PC-9 (cell line): ENCODE measurements around the gene TFB2M. TPM values are rescaled to one million over a fixed set of nuclear protein-coding genes. Genes with fewer than 3 reads are reported as not detected.

Source experiments
- BruUV-seq: library from RNA; stranded (reverse); fragments of 400-500 nt; replicated peaks from 2 replicates; lab custom pipeline; 2021; lab: Mats Ljungman, UMichigan
- CTCF ChIA-PET: fragments of 300-600 bp; sonication (Branson Sonifier 250); formaldehyde crosslinking; loops from one replicate; lab custom pipeline; 2022; ENCODE audit warnings: antibody characterized with exemption; lab: Charles Lee
- POLR2A ChIA-PET: fragments of 300-600 bp; sonication (Branson Sonifier 250); formaldehyde crosslinking; loops from one replicate; lab custom pipeline; 2022; ENCODE audit warnings: antibody characterized with exemption; ENCODE audit not compliant: unreplicated experiment; lab: Charles Lee
- DNase-seq, 2 experiments: peaks; one replicate each; pipeline versions ENCODE4 v3.0.0 to v3.0.0-alpha.2; 2015 to 2022; ENCODE audit warnings: mixed read lengths in 1 of 2
- H2AFZ ChIP-seq: fragments of 200-600 bp; sonication (generic); 2 replicates; pipeline ENCODE4 v1.8.1; 2017; ENCODE audit warnings: antibody characterized with exemption
- H3F3A ChIP-seq: fragments of 200-600 bp; sonication (generic); 2 replicates; pipeline ENCODE4 v1.8.1; 2017; ENCODE audit warnings: antibody characterized with exemption, mild to moderate bottlenecking, low read depth; ENCODE audit not compliant: insufficient read depth
- H3K27ac ChIP-seq: fragments of 200-600 bp; sonication (generic); 2 replicates; pipeline ENCODE4 v1.6.1; 2016; ENCODE audit warnings: mixed run types
- H3K27me3 ChIP-seq: fragments of 200-600 bp; sonication (generic); 2 replicates; pipeline ENCODE4 v1.6.1; 2016; ENCODE audit warnings: low read depth, mixed run types; ENCODE audit not compliant: insufficient read depth
- H3K36me3 ChIP-seq: fragments of 200-600 bp; sonication (generic); 2 replicates; pipeline ENCODE4 v1.6.1; 2016; ENCODE audit warnings: low read depth, mixed run types
- H3K4me1 ChIP-seq: fragments of 200-600 bp; sonication (generic); replicated peaks from 2 replicates; pipeline ENCODE4 v1.6.1; 2016; ENCODE audit warnings: mixed run types; ENCODE audit not compliant: insufficient read depth
- H3K4me2 ChIP-seq: fragments of 200-600 bp; sonication (generic); 2 replicates; pipeline ENCODE4 v1.6.1; 2017; ENCODE audit warnings: mixed run types
- H3K4me3 ChIP-seq: fragments of 200-600 bp; sonication (generic); 2 replicates; pipeline ENCODE4 v1.6.1; 2016; ENCODE audit warnings: mixed run types
- H3K79me2 ChIP-seq: fragments of 200-600 bp; sonication (generic); 2 replicates; pipeline ENCODE4 v1.6.1; 2017; ENCODE audit warnings: low read depth, mixed run types
- H3K9me2 ChIP-seq: fragments of 200-600 bp; sonication (generic); 2 replicates; pipeline ENCODE4 v1.8.1; 2017; ENCODE audit warnings: mild to moderate bottlenecking; ENCODE audit not compliant: insufficient read depth
- H3K9me3 ChIP-seq: fragments of 200-600 bp; sonication (generic); 2 replicates; pipeline ENCODE4 v1.8.1; 2016; ENCODE audit warnings: low read depth; ENCODE audit not compliant: insufficient read depth
- H4K20me1 ChIP-seq: fragments of 200-600 bp; sonication (generic); 2 replicates; pipeline ENCODE4 v1.8.1; 2017; ENCODE audit not compliant: insufficient read depth
- EZH2 ChIP-seq: fragments of 200-600 bp; sonication (generic); IDR thresholded peaks from 2 replicates; pipeline ENCODE4 v1.8.0; 2017; ENCODE audit warnings: antibody characterized with exemption, low read depth
- intact Hi-C: fragments of 100-400 bp; cut with micrococcal nuclease; formaldehyde crosslinking; loops from one replicate; pipeline ENCODE4 v1.10.0; 2022; ENCODE audit not compliant: unreplicated experiment
- total RNA-seq: library from RNA; stranded (reverse); gene quantifications from 2 replicates; pipeline ENCODE4 v1.2.3, GENCODE V29; 2021
- TF ChIP-seq, protein P1 (sequence below): fragments of 200-600 bp; sonication (generic); conservative IDR thresholded peaks from 2 replicates; pipeline ENCODE4 v1.6.1; 2017; ENCODE audit warnings: mixed run types, antibody characterized with exemption, mild to moderate bottlenecking, moderate library complexity

Gene TFB2M
- total RNA-seq, 1 experiment from 2014 or later = 16.2 TPM

DNA sequence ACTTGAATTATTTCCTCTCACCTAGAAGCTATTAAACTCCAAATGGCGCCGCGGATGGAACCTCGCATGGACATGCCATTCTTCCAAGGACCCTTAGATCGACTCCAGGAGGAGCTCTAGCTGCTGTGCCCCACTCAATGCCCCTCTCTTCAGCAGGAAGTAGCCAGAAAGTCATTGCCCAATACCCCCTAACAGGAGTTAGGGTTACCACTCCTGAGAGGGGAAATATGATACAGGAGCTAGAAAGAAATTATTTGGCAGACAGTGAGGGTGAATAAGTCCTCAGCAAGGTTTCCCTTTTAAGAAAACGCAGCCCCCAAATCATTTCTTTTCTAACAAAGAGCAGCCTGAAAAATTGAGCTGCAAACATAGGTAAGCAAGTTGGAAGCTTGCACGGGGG is 28.6 kb downstream of the TFB2M start:
- TF ChIP-seq, protein P1, sequence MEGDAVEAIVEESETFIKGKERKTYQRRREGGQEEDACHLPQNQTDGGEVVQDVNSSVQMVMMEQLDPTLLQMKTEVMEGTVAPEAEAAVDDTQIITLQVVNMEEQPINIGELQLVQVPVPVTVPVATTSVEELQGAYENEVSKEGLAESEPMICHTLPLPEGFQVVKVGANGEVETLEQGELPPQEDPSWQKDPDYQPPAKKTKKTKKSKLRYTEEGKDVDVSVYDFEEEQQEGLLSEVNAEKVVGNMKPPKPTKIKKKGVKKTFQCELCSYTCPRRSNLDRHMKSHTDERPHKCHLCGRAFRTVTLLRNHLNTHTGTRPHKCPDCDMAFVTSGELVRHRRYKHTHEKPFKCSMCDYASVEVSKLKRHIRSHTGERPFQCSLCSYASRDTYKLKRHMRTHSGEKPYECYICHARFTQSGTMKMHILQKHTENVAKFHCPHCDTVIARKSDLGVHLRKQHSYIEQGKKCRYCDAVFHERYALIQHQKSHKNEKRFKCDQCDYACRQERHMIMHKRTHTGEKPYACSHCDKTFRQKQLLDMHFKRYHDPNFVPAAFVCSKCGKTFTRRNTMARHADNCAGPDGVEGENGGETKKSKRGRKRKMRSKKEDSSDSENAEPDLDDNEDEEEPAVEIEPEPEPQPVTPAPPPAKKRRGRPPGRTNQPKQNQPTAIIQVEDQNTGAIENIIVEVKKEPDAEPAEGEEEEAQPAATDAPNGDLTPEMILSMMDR = no peak
- no peak for TF ChIP-seq EZH2
- H3K4me3 ChIP-seq = no peak overlapping the region
- H3K79me2 ChIP-seq = no peaks in the 10 kb centered on the region
- no peak overlapping the region for H3K27ac ChIP-seq
- BruUV-seq = no TSS peak
- H3K27me3 ChIP-seq = no peaks in the 10 kb centered on the region
- no peak overlapping the region for H3K4me2 ChIP-seq
- H3K9me3 ChIP-seq = no peaks in the 10 kb centered on the region
- ChIA-PET CTCF (no interaction called here), POLR2A (no interaction called here)
- H3K9me2 ChIP-seq = no peaks in the 10 kb centered on the region
- no peak overlapping the region for H2AFZ ChIP-seq
- H3F3A ChIP-seq = no peaks in the 10 kb centered on the region
- no peak for DNase-seq
- H3K36me3 ChIP-seq = no peaks in the 10 kb centered on the region
- intact Hi-C loops = no loop called here
- H3K4me1 ChIP-seq = no peaks in the 10 kb centered on the region
- H4K20me1 ChIP-seq = no peaks in the 10 kb centered on the region

DNA sequence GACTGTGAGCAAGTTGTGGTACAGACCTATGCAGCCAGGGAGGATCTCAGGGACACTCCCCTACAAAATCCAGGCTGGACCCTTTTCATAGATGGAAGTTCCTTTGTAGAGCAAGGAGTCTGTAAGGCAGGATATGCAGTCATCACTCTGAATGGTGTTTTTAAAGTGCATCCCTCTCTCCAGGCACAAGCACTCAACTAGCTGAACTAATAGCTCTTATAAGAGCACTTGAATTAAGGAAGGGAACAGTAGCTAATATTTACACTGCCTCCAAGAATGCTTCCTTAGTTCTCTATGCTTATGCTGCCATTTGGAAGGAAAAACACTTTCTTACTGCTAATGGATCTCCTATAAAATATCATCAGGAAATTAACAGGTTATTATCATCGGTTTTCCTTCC is 31.9 kb downstream of the TFB2M start:
- CTCF ChIA-PET = no interaction called here
- H3K4me3 ChIP-seq = no peak overlapping the region

DNA sequence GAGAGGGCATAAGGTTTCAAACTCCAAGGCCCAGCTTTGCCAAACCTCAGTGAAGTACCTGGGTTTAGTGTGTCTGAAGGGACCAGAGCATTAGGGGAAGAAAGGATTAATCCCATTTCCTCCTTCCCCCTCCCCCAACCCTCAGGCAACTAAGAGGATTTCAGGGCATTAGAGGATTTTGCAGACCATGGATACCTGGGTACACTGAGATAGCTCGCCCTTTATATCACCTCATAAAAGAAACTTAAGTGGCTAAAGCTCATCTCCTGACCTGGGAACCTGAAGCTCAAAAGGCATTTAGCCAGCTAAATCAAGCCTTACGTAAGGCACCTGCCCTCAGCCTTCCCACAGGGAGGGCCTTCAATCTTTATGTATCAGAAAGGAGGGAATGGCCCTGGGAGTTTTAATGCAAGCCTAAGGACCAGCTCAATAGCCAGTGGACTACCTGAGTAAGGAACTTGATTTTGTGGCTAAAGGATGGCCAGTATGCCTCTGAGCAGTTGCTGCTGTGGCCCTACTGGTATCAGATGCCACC is 32.6 kb downstream of the TFB2M start:
- Histone ChIP-seq H3K4me2 (no peak overlapping the region), H4K20me1 (no peaks in the 10 kb centered on the region), H3K27ac (no peak overlapping the region), H3K79me2 (no peaks in the 10 kb centered on the region), H3F3A (no peaks in the 10 kb centered on the region), H3K9me2 (no peaks in the 10 kb centered on the region), H3K36me3 (no peaks in the 10 kb centered on the region), H3K9me3 (no peaks in the 10 kb centered on the region; the same call in 1 of the 2 replicates), H3K4me3 (no peak overlapping the region), H3K27me3 (no peaks in the 10 kb centered on the region), H3K4me1 (no peaks in the 10 kb centered on the region), H2AFZ (no peak overlapping the region)
- CTCF ChIA-PET = no interaction called here
- POLR2A ChIA-PET = interaction anchor here (0.6 kb wide), 1 partner anchor 1677 kb away, joined by 4 read pairs; no protein-coding TSS in a partner anchor
- DNase-seq = no peak
- intact Hi-C loops = no loop called here
- TF ChIP-seq EZH2 = no peak
- TF ChIP-seq, protein P1 = no peak
- no TSS peak for BruUV-seq

More for the DNA sequence above, 31.9 kb downstream of the TFB2M start:
- Histone ChIP-seq H3K36me3 (no peaks in the 10 kb centered on the region), H3K4me2 (no peak overlapping the region), H3K9me2 (no peaks in the 10 kb centered on the region), H3K27me3 (no peaks in the 10 kb centered on the region), H3K27ac (no peak overlapping the region), H3K4me1 (no peaks in the 10 kb centered on the region), H4K20me1 (no peaks in the 10 kb centered on the region), H2AFZ (no peak overlapping the region), H3K79me2 (no peaks in the 10 kb centered on the region), H3F3A (no peaks in the 10 kb centered on the region), H3K9me3 (no peaks in the 10 kb centered on the region; the same call in 1 of the 2 replicates)
- POLR2A ChIA-PET = interaction anchor here (0.6 kb wide), 1 partner anchor 1678 kb away, joined by 4 read pairs; no protein-coding TSS in a partner anchor
- TF ChIP-seq, protein P1 = no peak
- TF ChIP-seq EZH2 = no peak
- intact Hi-C loops = no loop called here
- BruUV-seq = no TSS peak
- DNase-seq = no peak
